Suppressor macrophage treated with lipopolysaccharide for 4 hours (primary cell): Measurements from ENCODE around the gene LGALS7.
A peak's percentile ranks its signal among the peaks of the same experiment; 100 is the strongest.
"Not testable (repeated sequence)": the region's sequence is repeated elsewhere in the genome, so short reads cannot be mapped to it uniquely, and the experiment has no call there.

Source experiments
- DNase-seq: peaks from one replicate; pipeline ENCODE4 v3.0.0-alpha.2; 2020

Gene LGALS7

GRCh38 chr19:38770228-38770948, 2.9 kb downstream of the LGALS7 start:
- DNase-seq: not testable (repeated sequence)

- DNase-seq: peak; percentile 90
These were observed 3.6 kb downstream of the LGALS7 start for GRCh38 chr19:38769635-38770211.

DNA sequence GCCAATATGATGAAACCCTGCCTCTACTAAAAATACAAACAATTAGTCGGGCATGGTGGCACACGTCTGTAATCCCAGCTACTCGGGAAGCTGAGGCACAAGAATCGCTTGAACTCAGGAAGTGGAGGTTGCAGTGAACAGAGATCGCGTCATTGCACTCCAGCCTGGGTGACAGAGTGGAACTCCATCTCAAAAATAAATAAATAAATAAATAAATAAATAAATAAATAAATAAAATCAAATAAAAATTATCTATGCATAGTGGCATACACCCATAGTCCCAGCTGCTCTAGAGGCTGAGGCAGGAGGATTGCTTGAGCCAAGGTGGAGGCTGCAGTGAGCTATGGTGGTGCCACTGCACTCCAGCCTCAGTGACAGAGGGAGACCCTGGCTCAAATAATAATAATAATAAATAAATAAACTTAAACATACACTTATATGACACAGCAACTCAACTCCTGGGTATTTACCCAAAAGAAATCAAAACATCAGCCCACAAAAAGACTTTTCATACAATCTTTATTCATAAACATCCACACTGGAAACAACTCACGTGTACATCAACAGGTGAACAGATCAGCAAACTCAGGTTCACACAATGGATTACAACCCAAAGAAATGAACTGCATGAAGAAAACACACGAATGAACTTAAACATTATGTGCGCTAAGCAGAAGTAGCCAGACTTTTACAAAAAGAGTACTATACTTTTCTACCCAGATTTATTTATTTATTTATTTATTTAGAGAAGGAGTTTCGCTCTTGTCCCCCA, 6.9 kb downstream of the LGALS7 start:
- DNase-seq: no peak

- no peak for DNase-seq
These were observed 8.1 kb downstream of the LGALS7 start for GRCh38 chr19:38765214-38765613.

DNA sequence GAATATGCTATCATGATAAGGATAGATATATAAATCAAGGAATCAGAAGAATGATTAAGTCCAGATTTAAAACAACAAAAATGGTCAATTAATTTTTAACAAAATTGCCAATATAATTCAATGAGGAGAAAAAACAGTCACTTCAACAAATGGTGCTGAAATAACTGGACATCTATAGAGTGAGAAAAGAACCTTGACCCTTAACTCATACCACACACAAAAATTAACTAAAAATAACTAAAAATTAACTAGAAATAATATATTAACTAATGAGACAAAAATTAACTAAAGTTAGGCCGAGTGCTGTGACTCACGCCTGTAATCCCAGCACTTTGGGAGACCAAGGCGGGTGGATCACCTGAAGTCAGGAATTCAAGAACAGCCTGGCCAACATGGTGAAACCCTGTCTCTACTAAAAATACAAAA, 9.5 kb downstream of the LGALS7 start:
- no peak for DNase-seq

- DNase-seq: not testable (repeated sequence)
These were observed 11.4 kb downstream of the LGALS7 start for GRCh38 chr19:38761884-38762389.

- not testable (repeated sequence) for DNase-seq
These were observed 12.4 kb downstream of the LGALS7 start for GRCh38 chr19:38760805-38761517.

- DNase-seq: peak; percentile 63
These were observed 13.7 kb downstream of the LGALS7 start for GRCh38 chr19:38759590-38760003.

DNA sequence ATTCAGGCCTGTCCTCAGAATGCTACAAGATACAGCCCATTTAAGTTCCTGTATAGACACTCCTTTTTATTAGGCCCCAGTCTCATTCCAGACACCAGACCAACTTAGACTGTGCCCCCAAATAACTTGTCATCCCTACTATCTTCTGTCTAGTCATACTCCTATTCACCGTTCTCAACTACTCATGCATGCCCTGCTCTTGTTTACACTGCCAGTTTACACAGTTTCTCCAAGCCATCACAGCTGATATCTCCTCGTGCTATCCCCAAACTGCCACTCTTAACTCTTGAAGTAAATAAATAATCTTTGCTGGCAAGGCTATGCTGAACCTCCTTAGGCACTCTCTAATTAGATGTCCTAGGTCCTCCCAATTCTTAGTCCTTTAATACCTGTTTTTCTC, 19.1 kb downstream of the LGALS7 start:
- DNase-seq: not testable (repeated sequence)

- DNase-seq: not testable (repeated sequence)
These were observed 19.5 kb downstream of the LGALS7 start for GRCh38 chr19:38753783-38754182.

GRCh38 chr19:38745316-38745715, 28.0 kb downstream of the LGALS7 start:
- no peak for DNase-seq

GRCh38 chr19:38744874-38745273, 28.4 kb downstream of the LGALS7 start:
- DNase-seq: no peak

DNA sequence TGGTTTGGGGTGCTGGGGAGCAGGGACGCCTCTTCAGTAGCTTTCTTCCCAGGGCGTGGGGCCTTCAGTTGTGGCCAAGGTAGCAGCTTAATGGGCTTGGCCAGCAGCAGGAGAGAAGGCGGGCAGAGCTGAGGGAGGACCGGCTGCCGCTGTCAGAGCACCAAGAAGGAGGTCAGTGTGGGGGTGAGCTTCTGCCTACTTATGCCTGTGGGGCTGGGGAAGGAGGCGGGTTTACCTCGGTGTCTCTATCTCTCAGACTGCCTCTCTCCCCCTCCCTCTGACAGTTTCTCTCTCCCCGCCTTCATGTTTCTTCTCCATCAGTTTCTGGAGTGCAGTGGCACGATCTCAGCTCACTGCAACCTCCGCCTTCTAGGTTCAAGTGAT, 29.0 kb downstream of the LGALS7 start, which contains the start of gene CAPN12:
TSS of gene CAPN12 (minus strand) at position 177 of the 384 bp plus-strand sequence. CDS start 309 bp downstream, outside the sequence.
- DNase-seq: no peak

DNA sequence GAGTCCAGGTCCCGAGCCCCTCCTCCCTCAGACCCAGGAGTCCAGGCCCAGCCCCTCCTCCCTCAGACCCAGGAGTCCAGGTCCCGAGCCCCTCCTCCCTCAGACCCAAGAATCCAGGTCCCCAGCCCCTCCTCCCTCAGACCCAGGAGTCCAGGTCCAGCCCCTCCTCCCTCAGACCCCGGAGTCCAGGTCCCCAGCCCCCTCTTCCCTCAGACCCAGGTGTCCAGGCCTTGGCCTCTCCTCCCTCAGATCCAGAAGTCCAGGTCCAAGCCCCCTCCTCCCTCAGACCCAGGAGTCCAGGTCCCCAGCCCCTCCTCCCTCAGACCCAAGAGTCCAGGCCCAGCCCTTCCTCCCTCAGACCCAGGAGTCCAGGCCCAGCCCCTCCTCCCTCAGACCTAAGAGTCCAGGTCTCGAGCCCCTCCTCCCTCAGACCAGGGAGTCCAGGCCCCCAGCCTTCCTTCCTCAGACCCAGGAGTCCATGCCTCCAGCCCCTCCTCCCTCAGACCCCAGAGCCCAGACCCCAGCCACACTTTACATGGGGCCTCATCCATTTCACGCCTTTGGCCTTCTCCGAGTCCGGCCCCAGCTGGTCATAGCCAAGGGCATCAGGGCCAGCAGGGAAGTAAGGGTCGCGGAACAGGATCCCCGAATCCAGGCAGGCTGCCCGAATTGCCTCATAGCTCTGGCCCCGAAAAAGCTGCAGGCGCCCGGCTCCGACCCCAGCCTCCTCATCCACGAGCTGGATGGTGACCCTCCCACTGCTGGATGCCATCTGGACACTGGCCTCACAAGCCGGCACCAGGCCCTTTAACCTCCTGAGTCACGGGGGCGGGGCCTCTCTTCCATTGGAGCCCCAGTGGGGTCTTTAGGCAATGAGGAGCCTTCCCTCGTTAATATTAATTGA, 29.7 kb downstream of the LGALS7 start:
- DNase-seq: no peak

DNA sequence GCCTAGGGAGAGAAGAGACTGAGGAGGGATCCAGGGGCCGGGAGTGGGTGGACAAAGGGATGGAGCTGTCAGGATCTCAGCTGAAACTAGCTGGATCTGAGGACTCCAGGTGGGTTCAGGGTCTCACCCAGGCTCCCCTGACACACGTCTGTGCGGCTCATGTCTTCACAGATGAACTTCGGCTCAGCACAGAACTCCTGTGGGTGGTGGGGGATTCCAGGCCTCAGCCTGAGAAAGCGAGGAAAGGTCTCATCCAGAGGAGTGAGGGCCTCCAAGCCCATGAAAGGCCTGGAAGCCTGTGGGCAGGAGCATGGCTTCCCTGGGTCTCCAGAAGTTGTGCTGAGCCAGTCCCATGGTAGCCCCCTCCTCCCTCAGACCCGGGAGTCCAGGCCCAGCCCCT, 30.4 kb downstream of the LGALS7 start:
- DNase-seq: no peak

GRCh38 chr19:38742296-38742695, 31.0 kb downstream of the LGALS7 start:
- DNase-seq: no peak

- no peak for DNase-seq
These were observed 31.6 kb downstream of the LGALS7 start for GRCh38 chr19:38741670-38742069.

- DNase-seq: no peak
These were observed 32.4 kb downstream of the LGALS7 start for GRCh38 chr19:38740932-38741331.

DNA sequence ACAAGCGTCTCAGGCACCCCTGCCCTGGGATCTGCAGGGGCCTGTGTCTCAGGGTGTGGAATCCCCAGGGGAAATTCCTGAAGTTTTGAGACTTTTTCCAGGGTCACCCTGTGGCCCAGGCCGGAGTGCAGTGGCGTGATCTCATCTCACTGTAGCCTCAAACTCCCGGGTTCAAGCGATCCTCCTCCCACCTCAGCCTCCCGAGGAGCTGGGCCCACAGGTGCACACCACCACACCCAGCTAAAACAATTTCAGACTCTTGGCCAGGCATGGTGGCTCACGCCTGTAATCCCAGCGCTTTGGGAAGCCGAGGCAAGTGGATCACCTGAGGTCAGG, 33.1 kb downstream of the LGALS7 start:
- DNase-seq: no peak

- DNase-seq: no peak
These were observed 33.7 kb downstream of the LGALS7 start for GRCh38 chr19:38739440-38740256.
